ENCODE measurements around the gene NSRP1.

Gene NSRP1

GRCh38 chr17:30093463-30094147 is 23.0 kb upstream of the NSRP1 start:
- Histone ChIP-seq H3K4me2 (ENCODE audit: low read length) (no peak overlapping the region), H3F3A (ENCODE audit: control insufficient read depth, insufficient read depth) (no peaks in the 10 kb centered on the region), H3K27me3 (ENCODE audit: control insufficient read depth, low read length) (peaks cover 21% of the 10 kb centered on the region), H3K9me3 (ENCODE audit: control insufficient read depth, insufficient read depth, low read length) (no peaks in the 10 kb centered on the region), H3K9me2 (replicated peaks; ENCODE audit: control insufficient read depth, low read length) (no peaks in the 10 kb centered on the region), H4K20me1 (ENCODE audit: control insufficient read depth, insufficient read depth, low read depth, low read length) (no peaks in the 10 kb centered on the region), H3K4me3 (ENCODE audit: low read length) (no peak overlapping the region), H3K4me1 (ENCODE audit: control insufficient read depth, low read length) (peaks cover 6% of the 10 kb centered on the region), H3K36me3 (ENCODE audit: control insufficient read depth, low read length) (no peaks in the 10 kb centered on the region), H3K79me2 (ENCODE audit: control insufficient read depth, low read length) (no peaks in the 10 kb centered on the region), H3K27ac (ENCODE audit: low read depth, low read length) (no peak overlapping the region)
- TF ChIP-seq EZH2phosphoT487 (IDR thresholded peaks at IDR 0.05; ENCODE audit: borderline replicate concordance, low read length) (no peak), CTCF (IDR thresholded peaks at IDR 0.05; ENCODE audit: low read depth, low read length, poor library complexity, severe bottlenecking) (peak; percentile 84)

GRCh38 chr17:30095507-30096244 is 20.9 kb upstream of the NSRP1 start:
- H3K9me2 ChIP-seq (replicated peaks; ENCODE audit: control insufficient read depth, low read length): no peaks in the 10 kb centered on the region
- no peak overlapping the region for H3K4me2 ChIP-seq (ENCODE audit: low read length)
- TF ChIP-seq CTCF (IDR thresholded peaks at IDR 0.05; ENCODE audit: low read depth, low read length, poor library complexity, severe bottlenecking) (peak; percentile 73), EZH2phosphoT487 (IDR thresholded peaks at IDR 0.05; ENCODE audit: borderline replicate concordance, low read length) (no peak)
- no peaks in the 10 kb centered on the region for H3F3A ChIP-seq (ENCODE audit: control insufficient read depth, insufficient read depth)
- no peaks in the 10 kb centered on the region for H3K79me2 ChIP-seq (ENCODE audit: control insufficient read depth, low read length)
- no peak overlapping the region for H3K4me3 ChIP-seq (ENCODE audit: low read length)
- peaks cover 14% of the 10 kb centered on the region for H3K27me3 ChIP-seq (ENCODE audit: control insufficient read depth, low read length)
- H3K4me1 ChIP-seq (ENCODE audit: control insufficient read depth, low read length): peaks cover 6% of the 10 kb centered on the region
- no peaks in the 10 kb centered on the region for H4K20me1 ChIP-seq (ENCODE audit: control insufficient read depth, insufficient read depth, low read depth, low read length)
- H3K27ac ChIP-seq (ENCODE audit: low read depth, low read length): no peak overlapping the region
- H3K36me3 ChIP-seq (ENCODE audit: control insufficient read depth, low read length): no peaks in the 10 kb centered on the region
- H3K9me3 ChIP-seq (ENCODE audit: control insufficient read depth, insufficient read depth, low read length): no peaks in the 10 kb centered on the region

- no peaks in the 10 kb centered on the region for H3K36me3 ChIP-seq (ENCODE audit: control insufficient read depth, low read length)
- H3K27ac ChIP-seq (ENCODE audit: low read depth, low read length): no peak overlapping the region
- H3K4me2 ChIP-seq (ENCODE audit: low read length): no peak overlapping the region
Measured at GRCh38 chr17:30101686-30102390, 14.8 kb upstream of the NSRP1 start.

More at GRCh38 chr17:30101686-30102390, 14.8 kb upstream of the NSRP1 start:
- Histone ChIP-seq H3K27me3 (ENCODE audit: control insufficient read depth, low read length) (no peaks in the 10 kb centered on the region), H3K4me3 (ENCODE audit: low read length) (no peak overlapping the region), H3K79me2 (ENCODE audit: control insufficient read depth, low read length) (no peaks in the 10 kb centered on the region), H3K9me3 (ENCODE audit: control insufficient read depth, insufficient read depth, low read length) (no peaks in the 10 kb centered on the region), H3K4me1 (ENCODE audit: control insufficient read depth, low read length) (peaks cover 17% of the 10 kb centered on the region), H3K9me2 (replicated peaks; ENCODE audit: control insufficient read depth, low read length) (no peaks in the 10 kb centered on the region), H3F3A (ENCODE audit: control insufficient read depth, insufficient read depth) (0 out of 2 replicates have a peak, but pooled peaks cover 3% of the 10 kb centered on the region), H4K20me1 (ENCODE audit: control insufficient read depth, insufficient read depth, low read depth, low read length) (no peaks in the 10 kb centered on the region)
- TF ChIP-seq EZH2phosphoT487 (IDR thresholded peaks at IDR 0.05; ENCODE audit: borderline replicate concordance, low read length): no peak
- TF ChIP-seq CTCF (IDR thresholded peaks at IDR 0.05; ENCODE audit: low read depth, low read length, poor library complexity, severe bottlenecking): no peak

Data from DOHH2 (cell line).